Upper lobe of left lung (tissue), 6 donors: ENCODE measurements around the gene TTC23L. TPM values are rescaled to one million over a fixed set of nuclear protein-coding genes. Genes with fewer than 3 reads are reported as not detected.

Source experiments
- ATAC-seq, 2 donors: fragments of 200-7000 bp; cut with Tn5 transposase; one replicate each; pipeline ENCODE4 v1.9.1; 2022; ENCODE audit warnings: mild to moderate bottlenecking in 2 of 2, moderate library complexity in 2 of 2; ENCODE audit not compliant: low FRiP score in 2 of 2
- DNase-seq, 2 donors: peaks; one replicate each; pipeline ENCODE4 v3.0.0-alpha.2; 2019 to 2020
- H3K27ac ChIP-seq, 4 donors: fragments of 200-600 bp; sonication (generic); one replicate each; pipeline ENCODE4 v1.5.1; 2016 to 2019
- H3K27me3 ChIP-seq, 4 donors: fragments of 200-600 bp; sonication (generic); one replicate each; pipeline ENCODE4 v1.5.1; 2017 to 2019
- H3K36me3 ChIP-seq, 4 donors: fragments of 200-600 bp; sonication (generic); one replicate each; pipeline ENCODE4 v1.5.1; 2016 to 2019
- H3K4me1 ChIP-seq, 4 donors: fragments of 200-600 bp; sonication (generic); one replicate each; pipeline ENCODE4 v1.5.1; 2018 to 2019
- H3K4me3 ChIP-seq, 4 donors: fragments of 200-600 bp; sonication (generic); one replicate each; pipeline ENCODE4 v1.5.1; 2017 to 2019; ENCODE audit warnings: mild to moderate bottlenecking in 2 of 4, moderate library complexity in 1 of 4
- H3K9me3 ChIP-seq, 4 donors: fragments of 200-600 bp; sonication (generic); one replicate each; pipeline ENCODE4 v1.5.1; 2018 to 2019
- EP300 ChIP-seq, 4 donors: sonication (generic); formaldehyde crosslinking; IDR thresholded peaks; one replicate each; pipeline ENCODE4 v1.5.1; 2017; ENCODE audit warnings: antibody characterized with exemption in 4 of 4, control low read depth in 2 of 4
- POLR2A ChIP-seq, 4 donors: fragments of 450-650 bp; IDR thresholded peaks; one replicate each; pipeline ENCODE4 v1.5.1; 2016 to 2017; ENCODE audit warnings: antibody characterized with exemption in 4 of 4, mild to moderate bottlenecking in 2 of 4
- POLR2AphosphoS5 ChIP-seq, 2 donors: sonication (generic); formaldehyde crosslinking; IDR thresholded peaks; one replicate each; pipeline ENCODE4 v1.5.1; 2017; ENCODE audit warnings: antibody characterized with exemption in 2 of 2
- WGBS, 2 donors: methylation state at CpG; one replicate each; pipeline ENCODE4 v1.1.5; 2017 to 2018; 5-methylcytosine and 5-hydroxymethylcytosine counted together
- total RNA-seq, 6 donors: library from RNA; depleted of rRNA in 4 of 6; stranded (reverse); fragments of >200 nt in 4 of 6; gene quantifications; one replicate each; pipeline versions ENCODE4 v1.1.0 to v1.2.1, GENCODE V29; 2016 to 2021
- TF ChIP-seq, protein P1 (sequence below), 6 experiments: fragments of 450-650 bp in 4 of 6; fragments of 200-600 bp in 2 of 6; sonication (generic) in 2 of 6; IDR thresholded peaks; one replicate each; pipeline ENCODE4 v1.5.1; 2016 to 2019; ENCODE audit warnings: antibody characterized with exemption in 6 of 6
- donor health status: DM: no; HTN: no; CAD: no; lungs with moderate emphysema.
- donor health status: DM: no; HTN: yes; CAD: no; lungs with severe emphysema.

The TTC23L gene
- total RNA-seq, 6 donors from 2014 or later: 0.11 to 4.7 (median 1.0) TPM; not detected in 1

DNA sequence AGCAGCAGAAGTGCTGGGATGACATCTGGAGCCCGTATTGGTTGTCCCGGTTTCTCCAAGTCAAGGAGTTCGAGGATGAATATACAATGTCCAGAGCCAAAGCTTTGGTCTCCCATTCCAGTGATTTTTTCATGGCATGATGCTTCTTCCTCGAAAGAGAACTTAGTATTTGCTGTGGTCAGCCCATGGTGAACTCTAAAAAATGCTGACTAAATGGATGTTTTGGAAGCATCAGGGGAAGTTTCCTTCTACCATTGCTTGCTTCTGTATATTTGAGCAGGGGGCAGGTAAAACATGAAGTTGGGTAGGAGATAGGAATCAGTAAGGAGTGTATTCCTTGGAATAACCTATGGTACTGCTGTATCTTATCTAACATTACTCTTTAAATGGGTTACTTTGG lies 8.6 kb downstream of the TTC23L start:
- H3K9me3 ChIP-seq: no peaks in the 10 kb centered on the region
- ATAC-seq (no peak), DNase-seq (no peak)
- TF ChIP-seq POLR2AphosphoS5 (IDR thresholded peaks at IDR 0.05) (no peak), POLR2A (IDR thresholded peaks at IDR 0.05) (no peak), EP300 (IDR thresholded peaks at IDR 0.05) (no peak)
- TF ChIP-seq, protein P1, sequence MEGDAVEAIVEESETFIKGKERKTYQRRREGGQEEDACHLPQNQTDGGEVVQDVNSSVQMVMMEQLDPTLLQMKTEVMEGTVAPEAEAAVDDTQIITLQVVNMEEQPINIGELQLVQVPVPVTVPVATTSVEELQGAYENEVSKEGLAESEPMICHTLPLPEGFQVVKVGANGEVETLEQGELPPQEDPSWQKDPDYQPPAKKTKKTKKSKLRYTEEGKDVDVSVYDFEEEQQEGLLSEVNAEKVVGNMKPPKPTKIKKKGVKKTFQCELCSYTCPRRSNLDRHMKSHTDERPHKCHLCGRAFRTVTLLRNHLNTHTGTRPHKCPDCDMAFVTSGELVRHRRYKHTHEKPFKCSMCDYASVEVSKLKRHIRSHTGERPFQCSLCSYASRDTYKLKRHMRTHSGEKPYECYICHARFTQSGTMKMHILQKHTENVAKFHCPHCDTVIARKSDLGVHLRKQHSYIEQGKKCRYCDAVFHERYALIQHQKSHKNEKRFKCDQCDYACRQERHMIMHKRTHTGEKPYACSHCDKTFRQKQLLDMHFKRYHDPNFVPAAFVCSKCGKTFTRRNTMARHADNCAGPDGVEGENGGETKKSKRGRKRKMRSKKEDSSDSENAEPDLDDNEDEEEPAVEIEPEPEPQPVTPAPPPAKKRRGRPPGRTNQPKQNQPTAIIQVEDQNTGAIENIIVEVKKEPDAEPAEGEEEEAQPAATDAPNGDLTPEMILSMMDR (IDR thresholded peaks at IDR 0.05): no peak
- WGBS, 2 donors: 87 to 93% methylated on average over 4 of the region's 4 CpGs
- no peak overlapping the region for H3K4me3 ChIP-seq
- no peak overlapping the region for H3K27ac ChIP-seq
- H3K27me3 ChIP-seq: no peaks in the 10 kb centered on the region
- no peaks in the 10 kb centered on the region for H3K36me3 ChIP-seq
- H3K4me1 ChIP-seq: no peaks in the 10 kb centered on the region

DNA sequence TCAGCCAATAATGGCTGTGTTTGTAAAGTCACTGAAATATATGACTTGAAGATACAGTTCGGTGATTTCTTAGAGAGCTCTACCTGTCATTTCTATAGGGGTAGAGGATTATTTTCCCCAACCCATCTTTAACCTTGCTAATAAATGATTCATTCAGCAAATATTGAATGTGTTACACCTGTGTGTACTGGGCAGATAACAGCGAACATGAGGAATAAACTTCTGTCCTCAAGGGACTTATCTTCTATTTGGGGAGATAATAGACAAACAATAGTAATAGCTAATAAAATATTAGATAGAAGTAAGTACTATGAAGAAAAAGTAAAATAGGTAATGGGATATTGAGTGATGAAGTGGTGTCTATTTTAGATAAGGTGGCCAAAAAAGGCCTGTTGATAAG lies 9.3 kb downstream of the TTC23L start:
- WGBS, 2 donors: 95 to 96% methylated on average over 2 of the region's 2 CpGs
- H3K9me3 ChIP-seq: no peaks in the 10 kb centered on the region
- DNase-seq (no peak), ATAC-seq (no peak)
- H3K4me3 ChIP-seq: no peak overlapping the region
- H3K27me3 ChIP-seq: no peaks in the 10 kb centered on the region
- H3K36me3 ChIP-seq: no peaks in the 10 kb centered on the region
- H3K4me1 ChIP-seq: no peaks in the 10 kb centered on the region
- TF ChIP-seq, protein P1 (IDR thresholded peaks at IDR 0.05): no peak
- TF ChIP-seq EP300 (IDR thresholded peaks at IDR 0.05): no peak
- TF ChIP-seq POLR2A (IDR thresholded peaks at IDR 0.05): no peak
- TF ChIP-seq POLR2AphosphoS5 (IDR thresholded peaks at IDR 0.05): no peak
- no peak overlapping the region for H3K27ac ChIP-seq

DNA sequence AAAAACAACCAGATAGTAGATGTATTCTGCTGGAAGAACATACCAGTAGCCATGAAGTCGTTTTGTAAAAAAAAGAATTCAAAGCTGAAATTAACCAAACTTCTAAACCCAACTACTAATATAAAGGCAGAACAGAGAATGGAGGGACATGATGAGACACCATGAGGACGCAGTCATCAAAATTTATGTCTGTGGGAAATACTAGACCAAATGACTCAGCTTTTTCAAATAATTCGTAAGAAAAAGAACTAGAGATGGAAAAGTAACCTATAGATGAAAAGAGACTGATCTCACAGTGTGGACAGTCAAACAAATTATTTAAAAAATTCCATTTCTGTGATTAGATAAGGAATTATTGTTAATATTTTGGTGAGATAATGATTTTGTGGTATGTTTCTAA lies 10.3 kb downstream of the TTC23L start:
- H3K9me3 ChIP-seq: no peaks in the 10 kb centered on the region
- no peaks in the 10 kb centered on the region for H3K36me3 ChIP-seq
- no peaks in the 10 kb centered on the region for H3K27me3 ChIP-seq
- H3K4me3 ChIP-seq: no peak overlapping the region
- ATAC-seq (no peak), DNase-seq (no peak)
- H3K4me1 ChIP-seq: no peaks in the 10 kb centered on the region
- H3K27ac ChIP-seq: no peak overlapping the region
- TF ChIP-seq, protein P1 (IDR thresholded peaks at IDR 0.05): no peak
- TF ChIP-seq POLR2A (IDR thresholded peaks at IDR 0.05) (no peak), EP300 (IDR thresholded peaks at IDR 0.05) (no peak), POLR2AphosphoS5 (IDR thresholded peaks at IDR 0.05) (no peak)
- WGBS, 2 donors: 82 to 85% methylated on average over 3 of the region's 3 CpGs

DNA sequence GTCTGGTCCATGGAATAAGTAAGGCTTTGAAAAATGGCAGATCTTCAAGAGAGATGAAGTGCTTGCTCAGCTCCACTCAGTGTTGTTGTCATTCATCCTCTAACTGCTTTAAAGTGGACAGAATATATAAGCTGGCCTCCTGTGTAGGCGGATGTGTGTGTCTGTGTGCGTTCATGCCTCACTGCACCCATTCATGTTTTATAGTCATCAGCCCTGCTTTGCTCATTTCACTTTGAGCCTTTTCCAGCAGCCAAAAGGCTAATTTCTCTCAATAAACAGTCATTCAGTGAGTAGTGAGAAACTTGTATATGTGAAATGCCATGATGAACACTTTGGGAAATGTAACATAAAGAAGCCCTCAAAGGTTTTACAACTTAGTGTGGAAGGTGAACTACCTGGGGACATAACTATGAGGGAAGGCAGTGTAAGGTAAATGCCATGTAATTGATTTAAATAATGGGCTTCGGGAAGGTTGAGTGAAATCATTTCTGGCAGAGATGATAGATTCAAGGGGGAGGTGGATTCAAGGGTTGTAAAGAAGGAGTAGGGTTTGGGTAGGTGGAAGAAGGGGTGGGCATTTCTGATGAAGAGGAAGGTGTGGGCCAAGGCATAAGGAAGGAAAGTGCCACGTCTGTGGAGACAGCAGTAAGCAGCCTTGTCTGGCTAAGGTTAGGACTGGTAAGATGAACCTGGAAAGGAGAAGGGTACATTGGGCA lies 15.7 kb downstream of the TTC23L start:
- TF ChIP-seq, protein P1 (IDR thresholded peaks at IDR 0.05): no peak
- TF ChIP-seq POLR2A (IDR thresholded peaks at IDR 0.05): no peak
- TF ChIP-seq POLR2AphosphoS5 (IDR thresholded peaks at IDR 0.05): no peak
- no peak for TF ChIP-seq EP300 (IDR thresholded peaks at IDR 0.05)
- no peaks in the 10 kb centered on the region for H3K9me3 ChIP-seq
- H3K4me1 ChIP-seq: peaks cover 0 to 14% (median 8%) of the 10 kb centered on the region in 4 donors
- no peak overlapping the region for H3K27ac ChIP-seq
- H3K27me3 ChIP-seq: no peaks in the 10 kb centered on the region
- no peak for ATAC-seq
- H3K36me3 ChIP-seq: no peaks in the 10 kb centered on the region
- no peak for DNase-seq
- no peak overlapping the region for H3K4me3 ChIP-seq
- WGBS, 2 donors: 76 to 78% methylated on average over 4 of the region's 4 CpGs

DNA sequence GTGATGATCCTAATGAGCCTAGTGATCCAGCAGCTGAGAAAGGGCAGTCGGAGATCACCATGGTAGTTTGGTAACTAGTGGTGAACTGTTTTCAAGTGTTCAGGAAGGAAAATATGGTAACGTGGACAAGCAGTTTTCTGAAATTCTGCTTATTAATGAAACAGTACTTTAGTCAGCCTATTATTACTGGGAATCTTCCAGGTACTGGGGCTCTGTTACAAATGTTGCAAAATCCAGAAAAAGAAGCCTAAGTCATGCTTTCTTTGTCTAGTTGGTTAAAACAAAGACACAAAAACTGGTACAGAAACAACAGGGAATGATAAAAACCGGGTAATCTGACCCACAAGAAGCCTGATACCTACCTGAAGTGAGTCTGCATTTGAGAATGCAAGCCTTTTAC lies 18.2 kb downstream of the TTC23L start:
- no peaks in the 10 kb centered on the region for H3K36me3 ChIP-seq
- no peak for ATAC-seq
- DNase-seq: no peak
- WGBS, 2 donors: 72 to 86% methylated on average over 3 of the region's 3 CpGs
- TF ChIP-seq, protein P1 (IDR thresholded peaks at IDR 0.05): no peak
- TF ChIP-seq EP300 (IDR thresholded peaks at IDR 0.05) (no peak), POLR2AphosphoS5 (IDR thresholded peaks at IDR 0.05) (no peak), POLR2A (IDR thresholded peaks at IDR 0.05) (no peak)
- no peak overlapping the region for H3K27ac ChIP-seq
- H3K27me3 ChIP-seq: no peaks in the 10 kb centered on the region
- H3K4me3 ChIP-seq: no peak overlapping the region
- no peaks in the 10 kb centered on the region for H3K9me3 ChIP-seq
- H3K4me1 ChIP-seq: peaks cover 0 to 14% (median 8%) of the 10 kb centered on the region in 4 donors
